Osteoblast (primary cell): ENCODE measurements around the gene HSPH1. TPM values are rescaled to one million over a fixed set of nuclear protein-coding genes. Genes with fewer than 3 reads are reported as not detected.

ENCODE experiments used
- DNase-seq: peaks from one replicate; pipeline ENCODE4 v3.0.0; 2011; ENCODE audit warnings: low spot score, mixed read lengths; ENCODE audit not compliant: insufficient read length; ENCODE audit errors: missing footprints
- H2AFZ ChIP-seq: 2 replicates; pipeline ENCODE4 v1.6.0; 2011; ENCODE audit warnings: mild to moderate bottlenecking, low read length
- H3K27ac ChIP-seq: 2 replicates; pipeline ENCODE4 v1.5.1; 2011; ENCODE audit warnings: mild to moderate bottlenecking, low read depth, low read length, moderate library complexity
- H3K27me3 ChIP-seq: 2 replicates; pipeline ENCODE4 v1.6.0; 2012; ENCODE audit warnings: mild to moderate bottlenecking, control low read depth, inconsistent platforms, low read length, moderate library complexity; ENCODE audit not compliant: insufficient read depth
- H3K36me3 ChIP-seq: 2 replicates; pipeline ENCODE4 v1.5.1; 2011; ENCODE audit warnings: mild to moderate bottlenecking, low read length, control low read depth, moderate library complexity; ENCODE audit not compliant: insufficient read depth
- H3K4me1 ChIP-seq: 2 replicates; pipeline ENCODE4 v1.5.1; 2011; ENCODE audit warnings: mild to moderate bottlenecking, low read length, control low read depth, moderate library complexity; ENCODE audit not compliant: insufficient read depth
- H3K4me2 ChIP-seq: 2 replicates; pipeline ENCODE4 v1.6.0; 2011; ENCODE audit warnings: mild to moderate bottlenecking, low read length; ENCODE audit not compliant: insufficient read depth
- H3K4me3 ChIP-seq: fragments of 200-600 bp; sonication (generic); 3 replicates; pipeline ENCODE4 v1.5.1; 2012; ENCODE audit warnings: mild to moderate bottlenecking, low read length, inconsistent platforms; ENCODE audit not compliant: insufficient read depth
- H3K79me2 ChIP-seq: 2 replicates; pipeline ENCODE4 v1.6.0; 2012; ENCODE audit warnings: mild to moderate bottlenecking, low read length, control low read depth, inconsistent platforms; ENCODE audit not compliant: insufficient read depth
- H3K9me3 ChIP-seq: 2 replicates; pipeline ENCODE4 v1.5.1; 2011; ENCODE audit warnings: low read depth, low read length, control low read depth
- H4K20me1 ChIP-seq: 2 replicates; pipeline ENCODE4 v1.6.0; 2012; ENCODE audit warnings: mild to moderate bottlenecking, low read length, control low read depth; ENCODE audit not compliant: insufficient read depth
- total RNA-seq: library from RNA; depleted of rRNA; stranded (reverse); fragments of >200 nt; gene quantifications from 2 replicates; pipeline ENCODE4 v1.2.3, GENCODE V29; 2012
- TF ChIP-seq, protein P1 (sequence below): IDR thresholded peaks from 2 replicates; pipeline ENCODE4 v1.5.1; 2011; ENCODE audit warnings: mild to moderate bottlenecking, low read depth, low read length, moderate library complexity; ENCODE audit errors: extremely low read depth

The HSPH1 gene
- total RNA-seq, 1 donor, result 35.5 TPM

DNA sequence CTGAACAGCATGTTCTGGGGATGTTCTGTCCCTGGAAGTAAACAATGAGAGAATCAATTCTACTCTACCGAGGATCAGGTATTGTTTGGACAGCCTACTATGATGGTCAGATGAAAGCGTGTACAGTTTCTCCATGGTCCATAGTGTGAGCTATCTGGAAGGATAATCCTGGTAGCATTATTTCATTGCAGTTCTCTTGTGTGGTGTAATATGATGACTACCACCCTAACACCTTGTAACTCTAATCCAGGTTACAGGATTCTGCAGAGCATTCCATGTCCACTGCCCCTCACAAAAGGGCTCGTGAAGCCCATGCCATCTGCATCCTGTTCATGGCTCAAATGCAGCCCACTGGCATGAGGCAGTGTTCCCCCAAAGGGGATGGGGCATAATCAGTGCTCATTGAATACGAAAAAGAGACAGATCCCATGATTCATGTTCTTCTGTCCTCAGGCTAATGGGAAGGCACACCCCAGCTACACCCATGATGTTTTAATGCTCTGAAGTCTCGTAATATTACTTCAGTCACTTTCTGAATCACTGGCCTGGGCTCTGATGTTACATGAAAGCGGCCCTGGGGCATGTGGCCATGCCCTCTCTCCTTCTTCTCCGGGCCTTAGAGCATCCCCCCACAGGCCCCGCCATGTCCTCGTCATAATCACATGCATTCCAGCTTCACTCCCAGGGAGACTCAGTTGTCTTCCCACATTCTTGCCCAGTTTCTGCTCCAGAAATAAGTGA is 68.4 kb downstream of the HSPH1 start:
- H3K4me3 ChIP-seq, result no peak overlapping the region
- no peaks in the 10 kb centered on the region for H3K9me3 ChIP-seq
- no peak overlapping the region for H2AFZ ChIP-seq
- no peaks in the 10 kb centered on the region for H3K4me1 ChIP-seq
- TF ChIP-seq, protein P1, sequence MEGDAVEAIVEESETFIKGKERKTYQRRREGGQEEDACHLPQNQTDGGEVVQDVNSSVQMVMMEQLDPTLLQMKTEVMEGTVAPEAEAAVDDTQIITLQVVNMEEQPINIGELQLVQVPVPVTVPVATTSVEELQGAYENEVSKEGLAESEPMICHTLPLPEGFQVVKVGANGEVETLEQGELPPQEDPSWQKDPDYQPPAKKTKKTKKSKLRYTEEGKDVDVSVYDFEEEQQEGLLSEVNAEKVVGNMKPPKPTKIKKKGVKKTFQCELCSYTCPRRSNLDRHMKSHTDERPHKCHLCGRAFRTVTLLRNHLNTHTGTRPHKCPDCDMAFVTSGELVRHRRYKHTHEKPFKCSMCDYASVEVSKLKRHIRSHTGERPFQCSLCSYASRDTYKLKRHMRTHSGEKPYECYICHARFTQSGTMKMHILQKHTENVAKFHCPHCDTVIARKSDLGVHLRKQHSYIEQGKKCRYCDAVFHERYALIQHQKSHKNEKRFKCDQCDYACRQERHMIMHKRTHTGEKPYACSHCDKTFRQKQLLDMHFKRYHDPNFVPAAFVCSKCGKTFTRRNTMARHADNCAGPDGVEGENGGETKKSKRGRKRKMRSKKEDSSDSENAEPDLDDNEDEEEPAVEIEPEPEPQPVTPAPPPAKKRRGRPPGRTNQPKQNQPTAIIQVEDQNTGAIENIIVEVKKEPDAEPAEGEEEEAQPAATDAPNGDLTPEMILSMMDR, result no peak
- peak; percentile 69 for DNase-seq
- no peak overlapping the region for H3K4me2 ChIP-seq
- no peaks in the 10 kb centered on the region for H3K79me2 ChIP-seq
- no peaks in the 10 kb centered on the region for H4K20me1 ChIP-seq
- no peaks in the 10 kb centered on the region for H3K36me3 ChIP-seq
- H3K27me3 ChIP-seq, result peaks cover 48% of the 10 kb centered on the region
- H3K27ac ChIP-seq, result no peak overlapping the region

DNA sequence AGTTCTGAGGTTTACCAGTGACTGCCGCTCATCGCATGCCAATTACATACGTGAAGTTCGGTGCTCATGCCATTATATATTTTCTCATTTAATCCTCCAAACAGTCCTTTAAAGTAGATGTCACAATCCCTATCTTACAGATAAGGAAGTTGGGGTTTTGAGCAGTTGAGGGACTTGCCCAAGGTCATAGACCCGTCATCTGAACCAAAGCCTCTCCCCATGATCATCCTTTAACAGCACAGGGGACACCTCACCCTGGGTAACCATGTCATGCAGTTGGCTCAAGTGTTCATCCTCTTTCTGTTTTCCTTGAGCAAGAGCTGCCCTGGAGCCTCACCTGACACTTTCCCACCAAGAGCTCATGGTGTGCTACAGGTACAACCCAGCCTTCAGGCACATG is 69.1 kb downstream of the HSPH1 start:
- Histone ChIP-seq H3K79me2 (no peaks in the 10 kb centered on the region), H4K20me1 (no peaks in the 10 kb centered on the region), H3K4me3 (no peak overlapping the region), H3K36me3 (no peaks in the 10 kb centered on the region), H3K4me2 (no peak overlapping the region), H3K27ac (no peak overlapping the region), H2AFZ (no peak overlapping the region), H3K9me3 (no peaks in the 10 kb centered on the region), H3K27me3 (peaks cover 44% of the 10 kb centered on the region), H3K4me1 (no peaks in the 10 kb centered on the region)
- DNase-seq, result peak; percentile 78
- TF ChIP-seq, protein P1, result no peak

DNA sequence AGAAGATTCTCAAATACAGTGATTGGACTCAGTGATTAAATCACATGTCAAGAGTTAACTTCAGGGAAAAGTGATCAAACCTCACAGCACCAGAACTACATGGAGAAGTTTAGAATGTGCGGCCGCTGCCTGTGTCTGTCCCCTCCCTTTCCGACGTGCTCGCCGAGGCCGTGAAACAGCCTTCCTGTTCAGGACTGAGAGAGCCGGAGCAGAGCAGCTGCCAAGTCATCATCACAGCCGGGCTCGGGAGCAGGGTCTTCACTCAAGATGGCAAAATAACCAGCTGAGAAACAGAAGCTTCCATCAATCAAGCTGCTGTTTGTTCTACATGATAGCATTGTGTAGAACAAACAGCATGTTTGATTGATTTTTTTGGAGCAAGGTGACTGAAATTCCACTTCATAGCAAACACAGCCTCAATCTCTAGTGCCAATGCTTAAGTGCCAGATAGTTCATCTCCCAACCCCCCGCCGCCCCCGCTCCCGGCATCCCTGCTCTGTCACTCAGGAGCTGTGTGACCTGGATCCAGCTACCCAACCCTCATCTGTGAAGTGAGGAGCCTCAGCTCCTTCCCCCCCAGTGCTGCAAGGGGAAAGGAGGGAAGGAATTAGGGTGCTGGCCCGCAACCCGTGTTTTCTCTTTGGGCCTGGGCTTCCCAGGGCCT is 70.6 kb downstream of the HSPH1 start:
- peak; percentile 77 for DNase-seq
- Histone ChIP-seq H3K79me2 (no peaks in the 10 kb centered on the region), H3K27me3 (peaks cover 45% of the 10 kb centered on the region), H3K27ac (no peak overlapping the region), H3K9me3 (no peaks in the 10 kb centered on the region), H4K20me1 (no peaks in the 10 kb centered on the region), H2AFZ (peak overlapping the region; percentile 42), H3K4me1 (peaks cover 1% of the 10 kb centered on the region), H3K4me3 (no peak overlapping the region), H3K36me3 (no peaks in the 10 kb centered on the region), H3K4me2 (peak overlapping the region; percentile 28)
- TF ChIP-seq, protein P1, result no peak

DNA sequence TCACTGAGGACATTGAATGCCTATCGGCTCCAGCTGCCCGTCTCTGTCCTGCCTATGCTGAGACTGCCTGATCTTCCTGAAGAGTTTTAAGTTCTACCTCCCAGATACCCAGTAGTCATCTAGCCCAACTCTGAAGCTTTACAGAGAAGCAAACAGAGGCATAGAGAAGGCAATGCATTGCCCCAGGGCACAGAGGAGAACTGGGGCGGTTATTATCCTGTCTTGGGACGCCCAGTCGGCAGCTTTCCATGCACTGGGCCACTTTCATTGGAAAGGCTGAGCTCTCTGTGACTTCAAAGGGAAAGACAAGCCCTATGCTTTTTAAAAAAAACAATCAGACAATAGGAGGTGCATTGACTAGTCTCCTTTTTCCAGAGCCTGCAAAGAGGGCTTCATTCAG is 71.6 kb downstream of the HSPH1 start:
- TF ChIP-seq, protein P1, result no peak
- H3K79me2 ChIP-seq, result no peaks in the 10 kb centered on the region
- no peaks in the 10 kb centered on the region for H4K20me1 ChIP-seq
- peaks cover 5% of the 10 kb centered on the region for H3K4me1 ChIP-seq
- no peak overlapping the region for H2AFZ ChIP-seq
- DNase-seq, result peak; percentile 55
- H3K4me3 ChIP-seq, result no peak overlapping the region
- H3K4me2 ChIP-seq, result no peak overlapping the region
- peaks cover 49% of the 10 kb centered on the region for H3K27me3 ChIP-seq
- H3K9me3 ChIP-seq, result no peaks in the 10 kb centered on the region
- no peaks in the 10 kb centered on the region for H3K36me3 ChIP-seq
- H3K27ac ChIP-seq, result no peak overlapping the region
